HCT116 (cell line): ENCODE data around the gene EIPR1. TPM values are rescaled to one million over a fixed set of nuclear protein-coding genes. Genes with fewer than 3 reads are reported as not detected.

Experiments used
- ATAC-seq: fragments of 200-7000 bp; cut with Tn5 transposase; 2 replicates; pipeline ENCODE4 v1.9.1; 2020; ENCODE audit warnings: mild to moderate bottlenecking, moderate library complexity
- BruUV-seq: library from RNA; stranded (reverse); fragments of 400-500 nt; replicated peaks from 2 replicates; lab custom pipeline; 2021; lab: Mats Ljungman, UMichigan
- CTCF ChIA-PET: fragments of 300-600 bp; sonication (Branson Sonifier 250); formaldehyde crosslinking; loops from one replicate; lab custom pipeline; 2021; ENCODE audit warnings: antibody characterized with exemption; lab: Charles Lee
- POLR2A ChIA-PET: fragments of 300-600, 350-600 bp; sonication (Branson Sonifier 250); formaldehyde crosslinking; loops from one replicate; lab custom pipeline; 2021; ENCODE audit warnings: antibody characterized with exemption; lab: Charles Lee
- RAD21 ChIA-PET, 2 experiments: fragments of 300-600 bp; sonication (Branson Sonifier 250); formaldehyde crosslinking; loops; one replicate each; lab custom pipeline; 2023; ENCODE audit warnings: low total read pairs in 2 of 2; ENCODE audit not compliant: uncharacterized antibody in 2 of 2, unreplicated experiment in 2 of 2, low non-redundant PET in 1 of 2; lab: Charles Lee
- DNase-seq: peaks from one replicate; pipeline ENCODE4 v3.0.0-alpha.2; 2010; ENCODE audit warnings: low read depth, low spot score
- H2AFZ ChIP-seq: fragments of 200-600 bp; shearing (Covaris generic), sonication (generic); 2 replicates; pipeline ENCODE4 v1.6.1; 2017; ENCODE audit warnings: low read depth, mixed run types, mixed read lengths, antibody characterized with exemption, low read length; ENCODE audit not compliant: poor library complexity, severe bottlenecking
- H3K27ac ChIP-seq: 2 replicates; pipeline ENCODE4 v1.5.1; 2012; ENCODE audit warnings: low read depth, low read length
- H3K27me3 ChIP-seq: fragments of 200-600 bp; sonication (generic); 2 replicates; pipeline ENCODE4 v1.6.1; 2016; ENCODE audit warnings: mixed run types, low read length, mixed read lengths; ENCODE audit not compliant: insufficient read depth
- H3K36me3 ChIP-seq, 2 experiments: fragments of 200-500 bp in 1 of 2; fragments of 200-600 bp in 1 of 2; sonication (Bioruptor generic) in 1 of 2; sonication (generic) in 1 of 2; 2 replicates each; pipeline versions ENCODE4 v1.5.1 to v1.6.1; 2014 to 2016; ENCODE audit warnings: low read length in 2 of 2, inconsistent platforms in 1 of 2, mixed read lengths in 1 of 2, mixed run types in 1 of 2; ENCODE audit not compliant: insufficient read depth in 2 of 2, control insufficient read depth in 1 of 2
- H3K4me1 ChIP-seq, 2 experiments: fragments of 200-600 bp in 1 of 2; sonication (generic) in 1 of 2; 2 replicates each; pipeline versions ENCODE4 v1.5.1 to v1.6.1; 2012 to 2017; ENCODE audit warnings: low read length in 2 of 2, inconsistent platforms in 1 of 2, mild to moderate bottlenecking in 1 of 2, mixed read lengths in 1 of 2, mixed run types in 1 of 2, moderate library complexity in 1 of 2; ENCODE audit not compliant: insufficient read depth in 2 of 2, control insufficient read depth in 1 of 2
- H3K4me2 ChIP-seq: fragments of 200-600 bp; sonication (generic); 2 replicates; pipeline ENCODE4 v1.6.1; 2017; ENCODE audit warnings: mixed run types, low read length, mixed read lengths
- H3K4me3 ChIP-seq, 2 experiments: fragments of 200-600 bp in 1 of 2; sonication (generic) in 1 of 2; replicated peaks in 1 of 2; 2 replicates each; pipeline ENCODE4 v1.5.1; 2011 to 2016; ENCODE audit warnings: low read length in 2 of 2, control low read depth in 1 of 2, low read depth in 1 of 2, mild to moderate bottlenecking in 1 of 2, mixed read lengths in 1 of 2, mixed run types in 1 of 2
- H3K79me2 ChIP-seq: fragments of 200-600 bp; sonication (generic); 2 replicates; pipeline ENCODE4 v1.6.1; 2017; ENCODE audit warnings: mild to moderate bottlenecking, mixed run types, low read length, moderate library complexity, mixed read lengths; ENCODE audit not compliant: insufficient read depth
- H3K9ac ChIP-seq: fragments of 200-600 bp; sonication (generic); 2 replicates; pipeline ENCODE4 v1.6.1; 2016; ENCODE audit warnings: low read length, mixed read lengths
- H3K9me2 ChIP-seq: fragments of 200-600 bp; sonication (generic), shearing (Covaris generic); 2 replicates; pipeline ENCODE4 v1.6.1; 2017; ENCODE audit warnings: mixed run types, mild to moderate bottlenecking, moderate library complexity; ENCODE audit not compliant: insufficient read depth
- H3K9me3 ChIP-seq, 2 experiments: fragments of 200-500 bp in 1 of 2; fragments of 200-600 bp in 1 of 2; sonication (Bioruptor generic) in 1 of 2; sonication (generic) in 1 of 2; 2 replicates each; pipeline ENCODE4 v1.6.1; 2014 to 2017; ENCODE audit warnings: low read length in 2 of 2, mixed read lengths in 2 of 2, inconsistent platforms in 1 of 2, low read depth in 1 of 2, mild to moderate bottlenecking in 1 of 2, mixed run types in 1 of 2, moderate library complexity in 1 of 2; ENCODE audit not compliant: control insufficient read depth in 1 of 2, insufficient read depth in 1 of 2
- H4K20me1 ChIP-seq: fragments of 200-600 bp; sonication (generic), shearing (Covaris generic); 2 replicates; pipeline ENCODE4 v1.6.1; 2017; ENCODE audit warnings: mixed run types, mild to moderate bottlenecking, moderate library complexity; ENCODE audit not compliant: insufficient read depth
- CBX3 ChIP-seq: IDR thresholded peaks from 2 replicates; pipeline ENCODE4 v1.6.1; 2012; ENCODE audit warnings: low read depth
- CEBPB ChIP-seq: IDR thresholded peaks from 2 replicates; pipeline ENCODE4 v1.6.1; 2012; ENCODE audit warnings: low read depth
- EGR1 ChIP-seq: IDR thresholded peaks from 2 replicates; pipeline ENCODE4 v1.6.1; 2012; ENCODE audit warnings: low read depth
- EZH2 ChIP-seq: fragments of 200-600 bp; sonication (generic); IDR thresholded peaks from 2 replicates; pipeline ENCODE4 v1.6.1; 2017; ENCODE audit warnings: antibody characterized with exemption, mixed run types
- FOSL1 ChIP-seq: IDR thresholded peaks from 2 replicates; pipeline ENCODE4 v1.6.1; 2012; ENCODE audit warnings: low read depth
- JUND ChIP-seq: IDR thresholded peaks from 2 replicates; pipeline ENCODE4 v1.6.1; 2012
- POLR2A ChIP-seq: IDR thresholded peaks from 2 replicates; pipeline ENCODE4 v1.7.0; 2011; ENCODE audit warnings: borderline replicate concordance; ENCODE audit not compliant: insufficient read depth, insufficient read length; ENCODE audit errors: extremely low read depth
- RAD21 ChIP-seq: IDR thresholded peaks from 2 replicates; pipeline ENCODE4 v1.6.1; 2012; ENCODE audit warnings: low read depth, mild to moderate bottlenecking
- REST ChIP-seq: IDR thresholded peaks from 2 replicates; pipeline ENCODE4 v1.6.1; 2012; ENCODE audit warnings: low read depth
- SIN3A ChIP-seq: IDR thresholded peaks from 2 replicates; pipeline ENCODE4 v1.6.1; 2012; ENCODE audit warnings: low read depth
- SP1 ChIP-seq: IDR thresholded peaks from 2 replicates; pipeline ENCODE4 v1.6.1; 2012; ENCODE audit warnings: low read depth
- TCF7L2 ChIP-seq: IDR thresholded peaks from 2 replicates; pipeline ENCODE4 v1.7.0; 2011; ENCODE audit warnings: borderline replicate concordance, inconsistent platforms; ENCODE audit not compliant: insufficient read depth, insufficient read length; ENCODE audit errors: extremely low read depth
- YY1 ChIP-seq: IDR thresholded peaks from 2 replicates; pipeline ENCODE4 v1.6.1; 2011; ENCODE audit warnings: low read length, low read depth, moderate library complexity, mild to moderate bottlenecking; ENCODE audit not compliant: insufficient replicate concordance; ENCODE audit errors: extremely low read depth
- ZFX ChIP-seq: fragments of 450-650 bp; IDR thresholded peaks from 2 replicates; pipeline ENCODE4 v1.6.1; 2017
- ZNF274 ChIP-seq: fragments of 200-500 bp; sonication (Bioruptor generic); IDR thresholded peaks from 2 replicates; pipeline ENCODE4 v1.6.1; 2014; ENCODE audit warnings: mild to moderate bottlenecking, low read depth, low read length, inconsistent platforms
- intact Hi-C: fragments of 100-400 bp; cut with micrococcal nuclease; formaldehyde crosslinking; loops from 2 replicates; pipeline ENCODE4 v1.10.0; 2022
- total RNA-seq: library from RNA; stranded (reverse); gene quantifications from one replicate; pipeline ENCODE4 v1.2.1, GENCODE V29; 2021; ENCODE audit not compliant: unreplicated experiment
- TF ChIP-seq, protein P1 (sequence below): IDR thresholded peaks from 2 replicates; pipeline ENCODE4 v1.6.1; 2011; ENCODE audit warnings: mild to moderate bottlenecking, low read length, moderate library complexity; ENCODE audit not compliant: insufficient replicate concordance; ENCODE audit errors: extremely low read depth
- TF ChIP-seq, protein P2 (sequence below): IDR thresholded peaks from 2 replicates; pipeline ENCODE4 v1.6.1; 2012

Gene EIPR1
- total RNA-seq, 1 experiment from 2014 or later, result 36.9 TPM

- Histone ChIP-seq H3K36me3 (peaks cover 2 to 9% of the 10 kb centered on the region in 2 experiments; a peak in 2 of 4 replicates), H3K9ac (no peak overlapping the region), H3K4me3 (no peak overlapping the region), H3K9me3 (no peaks in the 10 kb centered on the region), H3K9me2 (no peaks in the 10 kb centered on the region), H4K20me1 (no peaks in the 10 kb centered on the region), H2AFZ (no peak overlapping the region), H3K79me2 (no peaks in the 10 kb centered on the region), H3K27me3 (no peaks in the 10 kb centered on the region), H3K4me2 (no peak overlapping the region), H3K4me1 (no peaks in the 10 kb centered on the region), H3K27ac (no peak overlapping the region)
- intact Hi-C loops, result loop anchor here (5.0 kb wide), 2 partner anchors 106 to 456 kb away; no protein-coding TSS in a partner anchor
- DNase-seq (no peak), ATAC-seq (no peak)
- no TSS peak for BruUV-seq
- CTCF ChIA-PET, result no interaction called here
- POLR2A ChIA-PET, result no interaction called here
- TF ChIP-seq ZNF274 (no peak), ZFX (no peak), JUND (no peak), FOSL1 (no peak), REST (no peak), CBX3 (no peak), SIN3A (no peak), RAD21 (no peak), EGR1 (no peak), CEBPB (no peak), YY1 (no peak), TCF7L2 (no peak), SP1 (no peak), EZH2 (no peak), POLR2A (no peak)
- TF ChIP-seq, protein P1, sequence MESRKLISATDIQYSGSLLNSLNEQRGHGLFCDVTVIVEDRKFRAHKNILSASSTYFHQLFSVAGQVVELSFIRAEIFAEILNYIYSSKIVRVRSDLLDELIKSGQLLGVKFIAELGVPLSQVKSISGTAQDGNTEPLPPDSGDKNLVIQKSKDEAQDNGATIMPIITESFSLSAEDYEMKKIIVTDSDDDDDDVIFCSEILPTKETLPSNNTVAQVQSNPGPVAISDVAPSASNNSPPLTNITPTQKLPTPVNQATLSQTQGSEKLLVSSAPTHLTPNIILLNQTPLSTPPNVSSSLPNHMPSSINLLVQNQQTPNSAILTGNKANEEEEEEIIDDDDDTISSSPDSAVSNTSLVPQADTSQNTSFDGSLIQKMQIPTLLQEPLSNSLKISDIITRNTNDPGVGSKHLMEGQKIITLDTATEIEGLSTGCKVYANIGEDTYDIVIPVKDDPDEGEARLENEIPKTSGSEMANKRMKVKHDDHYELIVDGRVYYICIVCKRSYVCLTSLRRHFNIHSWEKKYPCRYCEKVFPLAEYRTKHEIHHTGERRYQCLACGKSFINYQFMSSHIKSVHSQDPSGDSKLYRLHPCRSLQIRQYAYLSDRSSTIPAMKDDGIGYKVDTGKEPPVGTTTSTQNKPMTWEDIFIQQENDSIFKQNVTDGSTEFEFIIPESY, result no peak
- TF ChIP-seq, protein P2, sequence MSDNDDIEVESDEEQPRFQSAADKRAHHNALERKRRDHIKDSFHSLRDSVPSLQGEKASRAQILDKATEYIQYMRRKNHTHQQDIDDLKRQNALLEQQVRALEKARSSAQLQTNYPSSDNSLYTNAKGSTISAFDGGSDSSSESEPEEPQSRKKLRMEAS, result no peak
- RAD21 ChIA-PET, result no interaction called here
These were observed 181.8 kb downstream of the EIPR1 start for GRCh38 chr2:3195641-3196476.
